Erythroblast (primary cell): Measurements from ENCODE around the gene MBP.
"Not testable (repeated sequence)": the region's sequence is repeated elsewhere in the genome, so short reads cannot be mapped to it uniquely, and the experiment has no call there.

Experiments
- DNase-seq, 2 experiments: peaks; one replicate each; lab custom pipeline; 2025; lab: John Stamatoyannopoulos, UW
- GATA1 ChIP-seq: IDR thresholded peaks from 2 replicates; pipeline ENCODE4 v1.6.1; 2011; ENCODE audit warnings: low read depth, mild to moderate bottlenecking, control low read depth, low read length, moderate library complexity
- POLR2A ChIP-seq: IDR thresholded peaks from 2 replicates; pipeline ENCODE4 v1.6.1; 2011; ENCODE audit warnings: mild to moderate bottlenecking, low read length

The MBP gene

GRCh38 chr18:77022556-77022955 is 110.0 kb downstream of the MBP start:
- TF ChIP-seq GATA1 (no peak), POLR2A (no peak)
- no peak for DNase-seq

GRCh38 chr18:77022116-77022515 is 110.5 kb downstream of the MBP start:
- no peak for TF ChIP-seq POLR2A
- TF ChIP-seq GATA1: no peak
- no peak for DNase-seq

- DNase-seq: not testable (repeated sequence)
These were observed 111.1 kb downstream of the MBP start for GRCh38 chr18:77021478-77021877.

GRCh38 chr18:77021075-77021474 is 111.5 kb downstream of the MBP start:
- DNase-seq: no peak
- TF ChIP-seq POLR2A (no peak), GATA1 (no peak)

- no peak for TF ChIP-seq POLR2A
- no peak for DNase-seq
These were observed 112.0 kb downstream of the MBP start for GRCh38 chr18:77020561-77020960.

- TF ChIP-seq POLR2A (no peak), GATA1 (no peak)
- DNase-seq: no peak
These were observed 112.9 kb downstream of the MBP start for GRCh38 chr18:77019641-77020040.

- not testable (repeated sequence) for DNase-seq
These were observed 113.9 kb downstream of the MBP start for GRCh38 chr18:77018650-77019049.

GRCh38 chr18:77017355-77017754 is 115.2 kb downstream of the MBP start:
- TF ChIP-seq POLR2A (no peak), GATA1 (no peak)
- DNase-seq: no peak

- no peak for TF ChIP-seq POLR2A
- TF ChIP-seq GATA1: no peak
- no peak for DNase-seq
These were observed 115.6 kb downstream of the MBP start for GRCh38 chr18:77016936-77017335.

- TF ChIP-seq GATA1: no peak
- TF ChIP-seq POLR2A: no peak
- no peak for DNase-seq
These were observed 116.5 kb downstream of the MBP start for GRCh38 chr18:77015771-77016710.

- TF ChIP-seq GATA1: no peak
- TF ChIP-seq POLR2A: no peak
- peak in 1 of 2 experiments; percentile 18 for DNase-seq
These were observed 117.4 kb downstream of the MBP start for GRCh38 chr18:77015169-77015568.

GRCh38 chr18:77014538-77014937 is 118.0 kb downstream of the MBP start:
- no peak for DNase-seq
- TF ChIP-seq POLR2A: no peak
- TF ChIP-seq GATA1: no peak

- TF ChIP-seq GATA1: no peak
- DNase-seq: no peak
These were observed 118.6 kb downstream of the MBP start for GRCh38 chr18:77013811-77014521.

- DNase-seq: no peak
These were observed 119.6 kb downstream of the MBP start for GRCh38 chr18:77012806-77013541.

More at GRCh38 chr18:77012806-77013541, 119.6 kb downstream of the MBP start:
- TF ChIP-seq GATA1: no peak
- TF ChIP-seq POLR2A: no peak
